Right atrium auricular region (tissue), 2 donors: ENCODE data around the gene AP2A2. TPM values are rescaled to one million over a fixed set of nuclear protein-coding genes. Genes with fewer than 3 reads are reported as not detected.
A peak's percentile ranks its signal among the peaks of the same experiment; 100 is the strongest.

Source experiments
- DNase-seq: peaks from one replicate; pipeline ENCODE4 v3.0.0-alpha.2; 2019; ENCODE audit warnings: low spot score
- H3K27ac ChIP-seq, 2 donors: fragments of 200-600 bp; sonication (generic); 1 replicate in 1 of 2; 2 replicates in 1 of 2; pipeline ENCODE4 v1.5.1; 2016 to 2019
- H3K27me3 ChIP-seq, 2 donors: fragments of 200-600 bp; sonication (generic); one replicate each; pipeline versions ENCODE4 v1.5.1 to v1.6.0; 2017 to 2019
- H3K36me3 ChIP-seq: fragments of 200-600 bp; sonication (generic); one replicate; pipeline ENCODE4 v1.5.1; 2016
- H3K4me1 ChIP-seq, 2 donors: fragments of 200-600 bp; sonication (generic); one replicate each; pipeline versions ENCODE4 v1.5.1 to v1.6.0; 2017 to 2019
- H3K4me3 ChIP-seq, 2 donors: fragments of 200-600 bp; sonication (generic); 1 replicate in 1 of 2; 2 replicates in 1 of 2; pipeline ENCODE4 v1.5.1; 2017 to 2019; ENCODE audit warnings: mild to moderate bottlenecking in 1 of 2, moderate library complexity in 1 of 2
- H3K9me3 ChIP-seq, 2 donors: fragments of 200-600 bp; sonication (generic); one replicate each; pipeline ENCODE4 v1.5.1; 2019
- total RNA-seq, 2 donors: library from RNA; depleted of rRNA; stranded (reverse); fragments of >200 nt; gene quantifications; one replicate each; pipeline ENCODE4 v1.1.0, GENCODE V29; 2016
- TF ChIP-seq, protein P1 (sequence below), 2 donors: fragments of 200-600 bp; sonication (generic); IDR thresholded peaks; one replicate each; pipeline ENCODE4 v1.5.1; 2019; ENCODE audit warnings: antibody characterized with exemption in 2 of 2

AP2A2 gene
- total RNA-seq, 2 donors from 2014 or later = 28.8 to 41.7 TPM

GRCh38 chr11:1051356-1052132 lies 125.9 kb downstream of the AP2A2 start:
- no peaks in the 10 kb centered on the region for H3K36me3 ChIP-seq
- TF ChIP-seq, protein P1, sequence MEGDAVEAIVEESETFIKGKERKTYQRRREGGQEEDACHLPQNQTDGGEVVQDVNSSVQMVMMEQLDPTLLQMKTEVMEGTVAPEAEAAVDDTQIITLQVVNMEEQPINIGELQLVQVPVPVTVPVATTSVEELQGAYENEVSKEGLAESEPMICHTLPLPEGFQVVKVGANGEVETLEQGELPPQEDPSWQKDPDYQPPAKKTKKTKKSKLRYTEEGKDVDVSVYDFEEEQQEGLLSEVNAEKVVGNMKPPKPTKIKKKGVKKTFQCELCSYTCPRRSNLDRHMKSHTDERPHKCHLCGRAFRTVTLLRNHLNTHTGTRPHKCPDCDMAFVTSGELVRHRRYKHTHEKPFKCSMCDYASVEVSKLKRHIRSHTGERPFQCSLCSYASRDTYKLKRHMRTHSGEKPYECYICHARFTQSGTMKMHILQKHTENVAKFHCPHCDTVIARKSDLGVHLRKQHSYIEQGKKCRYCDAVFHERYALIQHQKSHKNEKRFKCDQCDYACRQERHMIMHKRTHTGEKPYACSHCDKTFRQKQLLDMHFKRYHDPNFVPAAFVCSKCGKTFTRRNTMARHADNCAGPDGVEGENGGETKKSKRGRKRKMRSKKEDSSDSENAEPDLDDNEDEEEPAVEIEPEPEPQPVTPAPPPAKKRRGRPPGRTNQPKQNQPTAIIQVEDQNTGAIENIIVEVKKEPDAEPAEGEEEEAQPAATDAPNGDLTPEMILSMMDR (IDR thresholded peaks at IDR 0.05) = peak in 1 of 2 donors; percentile 38
- H3K27me3 ChIP-seq = no peaks in the 10 kb centered on the region
- peaks cover 0 to 22% of the 10 kb centered on the region in 2 donors for H3K4me1 ChIP-seq
- H3K27ac ChIP-seq = no peak overlapping the region
- no peak overlapping the region for H3K4me3 ChIP-seq
- H3K9me3 ChIP-seq = no peaks in the 10 kb centered on the region
- DNase-seq = no peak

- H3K27me3 ChIP-seq = no peaks in the 10 kb centered on the region
- no peak overlapping the region for H3K4me3 ChIP-seq
- H3K4me1 ChIP-seq = peaks cover 0 to 22% of the 10 kb centered on the region in 2 donors
- DNase-seq = no peak
- H3K27ac ChIP-seq = no peak overlapping the region
- no peaks in the 10 kb centered on the region for H3K36me3 ChIP-seq
- H3K9me3 ChIP-seq = no peaks in the 10 kb centered on the region
- TF ChIP-seq, protein P1 (IDR thresholded peaks at IDR 0.05) = no peak
Measured at GRCh38 chr11:1052133-1053011, 126.7 kb downstream of the AP2A2 start.

DNA sequence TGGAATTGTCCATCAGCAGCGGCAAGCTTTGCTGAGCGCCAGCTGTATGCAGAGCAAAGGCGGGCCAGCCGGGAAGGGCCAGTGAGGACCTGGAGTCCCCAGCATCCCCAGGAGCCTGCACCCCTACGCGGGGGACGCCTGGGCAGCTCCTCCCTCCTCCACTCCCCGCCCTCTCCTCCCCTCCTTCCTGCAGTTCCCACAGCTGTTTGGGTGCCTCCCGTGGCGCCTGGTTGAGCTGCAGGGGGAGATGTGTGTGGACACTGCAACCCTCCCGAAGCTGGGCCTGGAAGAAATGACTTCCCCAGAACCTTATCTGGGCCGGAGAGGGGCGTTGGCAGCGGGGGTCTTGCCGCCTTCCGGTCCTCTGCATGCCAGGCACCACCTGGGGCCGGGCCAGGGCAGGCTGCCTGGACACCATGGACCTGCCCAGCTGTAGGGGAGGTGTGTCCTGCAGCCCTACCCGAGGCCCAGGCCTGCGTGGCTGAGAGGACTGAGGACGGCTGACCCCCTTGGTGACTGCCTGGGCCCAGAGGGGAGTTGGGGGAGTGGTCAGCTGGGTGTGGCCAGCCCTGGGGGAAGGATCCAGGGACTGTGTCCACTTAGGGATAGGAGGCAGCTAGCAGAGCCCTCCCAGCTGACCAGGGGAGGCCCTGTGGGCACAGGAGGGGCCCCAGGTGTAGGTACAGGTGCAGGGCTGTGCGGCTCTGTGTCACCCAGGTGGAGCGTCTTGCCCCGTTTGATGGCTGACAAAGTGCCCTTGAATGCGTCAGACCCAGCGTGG lies 127.6 kb downstream of the AP2A2 start:
- Histone ChIP-seq H3K9me3 (no peaks in the 10 kb centered on the region), H3K36me3 (no peaks in the 10 kb centered on the region), H3K4me1 (peaks cover 0 to 22% of the 10 kb centered on the region in 2 donors), H3K27me3 (no peaks in the 10 kb centered on the region), H3K27ac (no peak overlapping the region), H3K4me3 (no peak overlapping the region)
- no peak for DNase-seq
- TF ChIP-seq, protein P1 (IDR thresholded peaks at IDR 0.05) = no peak

GRCh38 chr11:1054143-1055108 lies 128.8 kb downstream of the AP2A2 start:
- Histone ChIP-seq H3K9me3 (no peaks in the 10 kb centered on the region), H3K27me3 (no peaks in the 10 kb centered on the region), H3K4me3 (no peak overlapping the region), H3K36me3 (no peaks in the 10 kb centered on the region), H3K4me1 (peaks cover 0 to 22% of the 10 kb centered on the region in 2 donors), H3K27ac (no peak overlapping the region)
- no peak for DNase-seq
- TF ChIP-seq, protein P1 (IDR thresholded peaks at IDR 0.05) = no peak
